GM13977 (cell line): Measurements from ENCODE around the gene PIH1D1.

Experiments
- DNase-seq: peaks from one replicate; pipeline ENCODE4 v3.0.0; 2012; ENCODE audit warnings: low spot score
- in situ Hi-C: fragments of 300-500 bp; cut with MboI; formaldehyde crosslinking; loops from one replicate; pipeline ENCODE4 v1.12.0; 2022; ENCODE audit warnings: low sequenced_read_pairs, low pct_unique_long_range_greater_than_20kb, mixed read lengths, inconsistent platforms; ENCODE audit not compliant: unreplicated experiment
- TF ChIP-seq, protein P1 (sequence below): IDR thresholded peaks from 2 replicates; pipeline ENCODE4 v1.5.1; 2012; ENCODE audit warnings: mild to moderate bottlenecking, control low read depth; ENCODE audit not compliant: insufficient read depth; ENCODE audit errors: extremely low read depth, missing control alignments

Gene PIH1D1

GRCh38 chr19:49492573-49493405 lies 41.2 kb upstream of the PIH1D1 start:
- in situ Hi-C loops, result no loop called here
- DNase-seq, result no peak
- TF ChIP-seq, protein P1, sequence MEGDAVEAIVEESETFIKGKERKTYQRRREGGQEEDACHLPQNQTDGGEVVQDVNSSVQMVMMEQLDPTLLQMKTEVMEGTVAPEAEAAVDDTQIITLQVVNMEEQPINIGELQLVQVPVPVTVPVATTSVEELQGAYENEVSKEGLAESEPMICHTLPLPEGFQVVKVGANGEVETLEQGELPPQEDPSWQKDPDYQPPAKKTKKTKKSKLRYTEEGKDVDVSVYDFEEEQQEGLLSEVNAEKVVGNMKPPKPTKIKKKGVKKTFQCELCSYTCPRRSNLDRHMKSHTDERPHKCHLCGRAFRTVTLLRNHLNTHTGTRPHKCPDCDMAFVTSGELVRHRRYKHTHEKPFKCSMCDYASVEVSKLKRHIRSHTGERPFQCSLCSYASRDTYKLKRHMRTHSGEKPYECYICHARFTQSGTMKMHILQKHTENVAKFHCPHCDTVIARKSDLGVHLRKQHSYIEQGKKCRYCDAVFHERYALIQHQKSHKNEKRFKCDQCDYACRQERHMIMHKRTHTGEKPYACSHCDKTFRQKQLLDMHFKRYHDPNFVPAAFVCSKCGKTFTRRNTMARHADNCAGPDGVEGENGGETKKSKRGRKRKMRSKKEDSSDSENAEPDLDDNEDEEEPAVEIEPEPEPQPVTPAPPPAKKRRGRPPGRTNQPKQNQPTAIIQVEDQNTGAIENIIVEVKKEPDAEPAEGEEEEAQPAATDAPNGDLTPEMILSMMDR, result no peak

- DNase-seq, result no peak
- in situ Hi-C loops, result no loop called here
These were observed 40.4 kb upstream of the PIH1D1 start for GRCh38 chr19:49491804-49492572.

GRCh38 chr19:49491030-49491803 lies 39.6 kb upstream of the PIH1D1 start:
- TF ChIP-seq, protein P1, result no peak
- no peak for DNase-seq
- in situ Hi-C loops, result no loop called here

More at GRCh38 chr19:49491804-49492572, 40.4 kb upstream of the PIH1D1 start:
- TF ChIP-seq, protein P1, result no peak

GRCh38 chr19:49490287-49491029 lies 38.8 kb upstream of the PIH1D1 start:
- TF ChIP-seq, protein P1, result no peak
- DNase-seq, result no peak
- in situ Hi-C loops, result no loop called here

DNA sequence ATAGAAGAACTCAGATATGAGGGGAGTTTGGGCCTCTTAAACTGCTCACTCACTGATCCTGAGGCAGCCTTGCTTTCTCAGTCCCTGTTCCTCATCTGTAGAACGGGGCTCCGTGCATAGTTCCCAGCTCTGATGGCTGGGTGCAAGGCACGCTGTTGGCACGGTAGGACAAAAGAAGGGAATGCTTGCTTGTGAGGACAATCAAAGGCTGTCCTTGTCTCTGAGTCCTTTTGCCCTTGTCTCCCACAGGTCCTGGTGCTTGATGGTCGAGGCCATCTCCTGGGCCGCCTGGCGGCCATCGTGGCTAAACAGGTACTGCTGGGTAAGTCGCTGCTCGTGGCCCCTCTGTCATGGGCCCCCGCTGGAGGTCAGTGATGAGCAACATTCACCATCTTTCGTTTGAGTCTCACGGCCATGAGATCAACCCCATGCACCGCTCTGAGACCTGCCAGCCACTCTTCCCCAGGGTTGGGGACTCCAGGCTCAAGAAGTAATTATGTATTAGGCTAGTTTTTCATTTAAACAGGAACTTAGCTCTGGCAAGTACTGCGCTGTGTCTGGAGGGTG lies 38.1 kb upstream of the PIH1D1 start:
- DNase-seq, result no peak
- in situ Hi-C loops, result no loop called here
- TF ChIP-seq, protein P1, result peak; percentile 38
